SK-N-SH (cell line): ENCODE data around the gene CPSF4. TPM values are rescaled to one million over a fixed set of nuclear protein-coding genes. Genes with fewer than 3 reads are reported as not detected.

Experiments used
- CTCF ChIA-PET: fragments of 300-600, 350-600 bp; formaldehyde crosslinking; extraction: SDS; loops from one replicate; lab custom pipeline; 2021; lab: Yijun Ruan, JAX
- POLR2A ChIA-PET: fragments of 350-600 bp; sonication (Branson Sonifier 250); formaldehyde crosslinking; extraction: SDS; loops from one replicate; lab custom pipeline; 2020; ENCODE audit warnings: antibody characterized with exemption, inconsistent platforms; lab: Yijun Ruan, JAX
- DNase-seq: peaks from one replicate; pipeline ENCODE4 v3.0.0; 2012
- H2AFZ ChIP-seq: fragments of 200-600 bp; sonication (generic); 2 replicates; pipeline ENCODE4 v1.8.1; 2016; ENCODE audit warnings: antibody characterized with exemption, mild to moderate bottlenecking, low read depth
- H3F3A ChIP-seq: fragments of 200-600 bp; sonication (generic); replicated peaks from 2 replicates; pipeline ENCODE3; 2016; ENCODE audit warnings: antibody characterized with exemption, mild to moderate bottlenecking; ENCODE audit not compliant: insufficient read depth
- H3K27ac ChIP-seq, 2 experiments: fragments of 200-500 bp in 1 of 2; fragments of 200-600 bp in 1 of 2; sonication (Bioruptor generic) in 1 of 2; sonication (generic), shearing (Covaris generic) in 1 of 2; 2 replicates each; pipeline versions ENCODE4 v1.5.1 to v1.6.1; 2014 to 2016; ENCODE audit warnings: low read depth in 2 of 2, inconsistent platforms in 1 of 2, low read length in 1 of 2, mild to moderate bottlenecking in 1 of 2, mixed read lengths in 1 of 2
- H3K27me3 ChIP-seq: fragments of 200-600 bp; sonication (generic), shearing (Covaris generic); 2 replicates; pipeline ENCODE4 v1.6.1; 2016; ENCODE audit warnings: mixed run types; ENCODE audit not compliant: insufficient read depth
- H3K36me3 ChIP-seq, 2 experiments: fragments of 200-500 bp in 1 of 2; fragments of 200-600 bp in 1 of 2; sonication (Bioruptor generic) in 1 of 2; sonication (generic) in 1 of 2; replicated peaks in 1 of 2; 2 replicates each; pipeline versions ENCODE3 to v1.5.1; 2014 to 2016; ENCODE audit warnings: low read length in 1 of 2, mild to moderate bottlenecking in 1 of 2; ENCODE audit not compliant: insufficient read depth in 2 of 2, control insufficient read depth in 1 of 2
- H3K4me1 ChIP-seq, 2 experiments: fragments of 200-500 bp in 1 of 2; fragments of 200-600 bp in 1 of 2; sonication (Bioruptor generic) in 1 of 2; sonication (generic), shearing (Covaris generic) in 1 of 2; 2 replicates each; pipeline versions ENCODE4 v1.5.1 to v1.6.1; 2014 to 2016; ENCODE audit warnings: low read depth in 1 of 2, low read length in 1 of 2, mixed run types in 1 of 2; ENCODE audit not compliant: insufficient read depth in 2 of 2, control insufficient read depth in 1 of 2
- H3K4me2 ChIP-seq: fragments of 200-600 bp; sonication (generic), shearing (Covaris generic); 2 replicates; pipeline ENCODE4 v1.6.1; 2017; ENCODE audit warnings: mixed run types
- H3K4me3 ChIP-seq, 2 experiments: fragments of 200-500 bp in 1 of 2; fragments of 200-600 bp in 1 of 2; sonication (Bioruptor generic) in 1 of 2; sonication (generic), shearing (Covaris generic) in 1 of 2; 2 replicates each; pipeline versions ENCODE4 v1.5.1 to v1.8.1; 2014 to 2016; ENCODE audit warnings: low read depth in 2 of 2, inconsistent platforms in 1 of 2, low read length in 1 of 2, mild to moderate bottlenecking in 1 of 2, mixed read lengths in 1 of 2, moderate library complexity in 1 of 2
- H3K79me2 ChIP-seq: fragments of 200-600 bp; sonication (generic); 2 replicates; pipeline ENCODE4 v1.8.1; 2017; ENCODE audit warnings: mild to moderate bottlenecking; ENCODE audit not compliant: insufficient read depth
- H3K9ac ChIP-seq: fragments of 200-600 bp; sonication (generic); 2 replicates; pipeline ENCODE4 v1.6.1; 2017; ENCODE audit warnings: mixed run types
- H3K9me2 ChIP-seq: fragments of 200-600 bp; sonication (generic); 2 replicates; pipeline ENCODE4 v1.6.1; 2017; ENCODE audit warnings: mixed run types
- H3K9me3 ChIP-seq: fragments of 200-600 bp; sonication (generic); 2 replicates; pipeline ENCODE4 v1.6.1; 2017; ENCODE audit warnings: mixed run types, mild to moderate bottlenecking, moderate library complexity
- H4K20me1 ChIP-seq: fragments of 200-600 bp; sonication (generic); 2 replicates; pipeline ENCODE4 v1.6.1; 2017; ENCODE audit warnings: mild to moderate bottlenecking, mixed run types; ENCODE audit not compliant: insufficient read depth
- FOXJ3 ChIP-seq: sonication (generic); formaldehyde crosslinking; IDR thresholded peaks from 2 replicates; pipeline ENCODE4 v1.5.1; 2020; ENCODE audit warnings: mild to moderate bottlenecking, missing genetic modification reagents
- GABPA ChIP-seq: IDR thresholded peaks from 2 replicates; pipeline ENCODE4 v1.4.0; 2012; ENCODE audit warnings: low read depth, mild to moderate bottlenecking
- MEF2A ChIP-seq: IDR thresholded peaks from 2 replicates; pipeline ENCODE4 v1.4.0; 2012; ENCODE audit warnings: low read depth, borderline replicate concordance
- MXI1 ChIP-seq: IDR thresholded peaks from 2 replicates; pipeline ENCODE4 v1.6.1; 2012; ENCODE audit warnings: mild to moderate bottlenecking, low read depth, low read length, improper control_type of control experiment
- NFIC ChIP-seq: IDR thresholded peaks from 2 replicates; pipeline ENCODE4 v1.4.0; 2012; ENCODE audit warnings: borderline replicate concordance
- POLR2AphosphoS5 ChIP-seq: IDR thresholded peaks from 2 replicates; pipeline ENCODE4 v1.6.1; 2012; ENCODE audit warnings: low read depth, low read length
- RAD21 ChIP-seq: IDR thresholded peaks from 2 replicates; pipeline ENCODE4 v1.6.1; 2012; ENCODE audit warnings: mild to moderate bottlenecking, low read length
- RFX5 ChIP-seq: IDR thresholded peaks from 2 replicates; pipeline ENCODE4 v1.6.1; 2012; ENCODE audit warnings: mild to moderate bottlenecking, improper control_type of control experiment, low read length
- RXRA ChIP-seq: IDR thresholded peaks from 2 replicates; pipeline ENCODE4 v1.4.0; 2012; ENCODE audit warnings: low read depth, mild to moderate bottlenecking, borderline replicate concordance
- TAF1 ChIP-seq: IDR thresholded peaks from 2 replicates; pipeline ENCODE4 v1.6.1; 2012; ENCODE audit warnings: low read depth, mild to moderate bottlenecking, low read length, moderate library complexity, borderline replicate concordance
- TEAD4 ChIP-seq: IDR thresholded peaks from 2 replicates; pipeline ENCODE4 v1.4.0; 2012; ENCODE audit warnings: mild to moderate bottlenecking, borderline replicate concordance; ENCODE audit not compliant: insufficient read depth
- YY1 ChIP-seq: IDR thresholded peaks from 2 replicates; pipeline ENCODE4 v1.4.0; 2012; ENCODE audit warnings: low read depth, mild to moderate bottlenecking
- WGBS: methylation state at CpG from one replicate; pipeline ENCODE4 v1.1.6; 2017; ENCODE audit warnings: low lambda C conversion rate; 5-methylcytosine and 5-hydroxymethylcytosine counted together
- polyA plus RNA-seq, 3 experiments: library from polyadenylated mRNA; depleted of rRNA; stranded (reverse); fragments of >200 nt; gene quantifications; 2 replicates each; pipeline ENCODE4 v1.2.3, GENCODE V29; 2012
- TF ChIP-seq, protein P1 (sequence below): fragments of 200-600 bp; sonication (generic); IDR thresholded peaks from 2 replicates; pipeline ENCODE4 v1.6.1; 2017; ENCODE audit warnings: antibody characterized with exemption, mild to moderate bottlenecking, moderate library complexity
- TF ChIP-seq, protein P2 (sequence below): IDR thresholded peaks from 2 replicates; pipeline ENCODE4 v1.6.1; 2012; ENCODE audit warnings: mild to moderate bottlenecking, low read depth, low read length, moderate library complexity
- TF ChIP-seq, protein P3 (sequence below): IDR thresholded peaks from 2 replicates; pipeline ENCODE4 v1.4.0; 2012; ENCODE audit warnings: low read depth, borderline replicate concordance
- TF ChIP-seq, protein P4 (sequence below): IDR thresholded peaks from 2 replicates; pipeline ENCODE4 v1.4.0; 2012; ENCODE audit warnings: low read depth, borderline replicate concordance
- TF ChIP-seq, protein P5 (sequence below): IDR thresholded peaks from 2 replicates; pipeline ENCODE4; 2012

Gene CPSF4
- polyA plus RNA-seq, 1 of the 3 experiments (the other 2 are of a cell fraction): 101 TPM

DNA sequence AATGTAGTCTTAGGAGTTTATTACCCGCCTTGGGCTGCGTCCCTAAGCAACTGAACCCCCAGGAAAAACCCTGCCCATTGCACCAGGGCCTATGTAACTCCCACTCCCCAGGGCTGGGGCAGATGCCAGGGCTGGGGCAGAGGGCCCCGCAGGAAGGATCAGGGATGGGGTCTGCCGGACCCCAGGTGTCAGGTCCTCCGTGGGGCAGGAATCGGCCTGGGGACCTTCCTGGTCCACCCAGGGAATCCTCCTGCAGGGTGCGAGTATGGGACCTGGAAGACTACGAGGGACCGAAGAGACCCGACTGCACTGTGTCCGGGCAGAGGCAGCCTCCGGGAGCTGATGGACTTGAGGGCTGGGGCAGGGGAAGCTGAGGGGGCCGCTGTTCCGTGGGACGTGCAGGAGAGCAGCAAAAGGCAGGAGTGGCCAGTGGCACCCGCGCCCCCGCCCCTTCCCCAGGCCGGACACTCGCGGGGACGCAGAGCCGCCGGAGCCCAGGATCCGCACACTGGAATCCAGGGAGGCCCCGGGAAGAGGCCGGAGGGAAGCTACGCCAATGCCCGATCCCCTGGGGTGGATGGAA is 29.7 kb downstream of the CPSF4 start:
- H3K9ac ChIP-seq: no peak overlapping the region
- H3F3A ChIP-seq: peaks cover 16% of the 10 kb centered on the region
- H3K27me3 ChIP-seq: no peaks in the 10 kb centered on the region
- H3K4me3 ChIP-seq: no peak overlapping the region
- no peak for DNase-seq
- no peak overlapping the region for H2AFZ ChIP-seq
- no peak overlapping the region for H3K27ac ChIP-seq
- peaks cover 38% of the 10 kb centered on the region for H3K79me2 ChIP-seq
- WGBS: 86% methylated on average over 29 of the region's 29 CpGs
- no peaks in the 10 kb centered on the region for H3K9me2 ChIP-seq
- TF ChIP-seq RAD21: no peak
- no peak for TF ChIP-seq POLR2AphosphoS5
- H3K36me3 ChIP-seq: peaks cover 6% of the 10 kb centered on the region in 2 experiments
- H3K4me2 ChIP-seq: no peak overlapping the region
- peaks cover 4 to 7% of the 10 kb centered on the region in 2 experiments; a peak in 3 of 4 replicates for H3K4me1 ChIP-seq
- no peaks in the 10 kb centered on the region for H4K20me1 ChIP-seq
- no peaks in the 10 kb centered on the region for H3K9me3 ChIP-seq
- ChIA-PET POLR2A (no interaction called here), CTCF (no interaction called here)

DNA sequence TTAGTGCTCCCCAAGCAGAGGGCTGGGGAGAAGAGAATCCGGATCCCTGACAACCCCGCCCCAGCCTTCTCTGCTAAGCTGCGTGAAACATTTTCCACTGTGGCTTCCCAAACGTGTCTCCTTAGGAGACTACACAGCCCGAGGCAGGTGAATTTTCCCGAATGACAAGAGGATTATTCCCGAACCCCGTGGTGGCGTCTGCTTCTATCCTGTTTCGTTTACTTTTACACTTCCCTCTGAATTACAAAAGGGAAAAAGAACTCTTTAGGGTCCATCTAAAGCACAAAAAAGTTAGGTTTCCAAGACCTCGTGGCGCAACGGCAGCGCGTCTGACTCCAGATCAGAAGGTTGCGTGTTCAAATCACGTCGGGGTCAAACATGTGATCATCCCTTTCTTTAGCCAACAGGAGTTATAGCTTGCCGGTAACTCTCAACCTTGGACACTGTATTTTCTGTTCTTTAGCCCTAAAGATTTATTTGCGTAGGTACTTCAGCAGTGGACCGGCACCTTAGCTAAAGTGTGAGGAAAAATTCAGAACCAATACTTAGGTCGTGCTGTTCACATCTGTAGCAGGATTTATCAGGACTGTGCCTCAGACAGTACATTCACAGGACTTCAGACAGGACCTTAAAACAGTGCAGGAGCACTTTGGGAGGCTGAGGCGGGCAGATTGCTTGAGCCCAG is 30.8 kb downstream of the CPSF4 start:
- Histone ChIP-seq H2AFZ (peak overlapping the region; percentile 60; the same call in 1 of the 2 replicates), H3K36me3 (no peaks in the 10 kb centered on the region), H3K27me3 (no peaks in the 10 kb centered on the region), H3K9ac (no peak overlapping the region), H3K4me1 (peaks cover 11 to 12% of the 10 kb centered on the region in 2 experiments; a peak in 3 of 4 replicates), H4K20me1 (no peaks in the 10 kb centered on the region), H3K4me2 (no peak overlapping the region), H3K27ac (no peak overlapping the region), H3K4me3 (no peak overlapping the region), H3K9me3 (no peaks in the 10 kb centered on the region), H3F3A (peaks cover 16% of the 10 kb centered on the region), H3K79me2 (peaks cover 38% of the 10 kb centered on the region), H3K9me2 (no peaks in the 10 kb centered on the region)
- 67% methylated on average over 23 of the region's 23 CpGs for WGBS
- CTCF ChIA-PET: no interaction called here
- POLR2A ChIA-PET: no interaction called here
- DNase-seq: no peak
- no peak for TF ChIP-seq FOXJ3 (CRISPR knock-in tag)
- no peak for TF ChIP-seq TEAD4
- no peak for TF ChIP-seq YY1
- TF ChIP-seq, protein P1, sequence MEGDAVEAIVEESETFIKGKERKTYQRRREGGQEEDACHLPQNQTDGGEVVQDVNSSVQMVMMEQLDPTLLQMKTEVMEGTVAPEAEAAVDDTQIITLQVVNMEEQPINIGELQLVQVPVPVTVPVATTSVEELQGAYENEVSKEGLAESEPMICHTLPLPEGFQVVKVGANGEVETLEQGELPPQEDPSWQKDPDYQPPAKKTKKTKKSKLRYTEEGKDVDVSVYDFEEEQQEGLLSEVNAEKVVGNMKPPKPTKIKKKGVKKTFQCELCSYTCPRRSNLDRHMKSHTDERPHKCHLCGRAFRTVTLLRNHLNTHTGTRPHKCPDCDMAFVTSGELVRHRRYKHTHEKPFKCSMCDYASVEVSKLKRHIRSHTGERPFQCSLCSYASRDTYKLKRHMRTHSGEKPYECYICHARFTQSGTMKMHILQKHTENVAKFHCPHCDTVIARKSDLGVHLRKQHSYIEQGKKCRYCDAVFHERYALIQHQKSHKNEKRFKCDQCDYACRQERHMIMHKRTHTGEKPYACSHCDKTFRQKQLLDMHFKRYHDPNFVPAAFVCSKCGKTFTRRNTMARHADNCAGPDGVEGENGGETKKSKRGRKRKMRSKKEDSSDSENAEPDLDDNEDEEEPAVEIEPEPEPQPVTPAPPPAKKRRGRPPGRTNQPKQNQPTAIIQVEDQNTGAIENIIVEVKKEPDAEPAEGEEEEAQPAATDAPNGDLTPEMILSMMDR: no peak
- TF ChIP-seq NFIC: no peak
- no peak for TF ChIP-seq TAF1
- no peak for TF ChIP-seq RFX5
- no peak for TF ChIP-seq MXI1
- TF ChIP-seq, protein P2, sequence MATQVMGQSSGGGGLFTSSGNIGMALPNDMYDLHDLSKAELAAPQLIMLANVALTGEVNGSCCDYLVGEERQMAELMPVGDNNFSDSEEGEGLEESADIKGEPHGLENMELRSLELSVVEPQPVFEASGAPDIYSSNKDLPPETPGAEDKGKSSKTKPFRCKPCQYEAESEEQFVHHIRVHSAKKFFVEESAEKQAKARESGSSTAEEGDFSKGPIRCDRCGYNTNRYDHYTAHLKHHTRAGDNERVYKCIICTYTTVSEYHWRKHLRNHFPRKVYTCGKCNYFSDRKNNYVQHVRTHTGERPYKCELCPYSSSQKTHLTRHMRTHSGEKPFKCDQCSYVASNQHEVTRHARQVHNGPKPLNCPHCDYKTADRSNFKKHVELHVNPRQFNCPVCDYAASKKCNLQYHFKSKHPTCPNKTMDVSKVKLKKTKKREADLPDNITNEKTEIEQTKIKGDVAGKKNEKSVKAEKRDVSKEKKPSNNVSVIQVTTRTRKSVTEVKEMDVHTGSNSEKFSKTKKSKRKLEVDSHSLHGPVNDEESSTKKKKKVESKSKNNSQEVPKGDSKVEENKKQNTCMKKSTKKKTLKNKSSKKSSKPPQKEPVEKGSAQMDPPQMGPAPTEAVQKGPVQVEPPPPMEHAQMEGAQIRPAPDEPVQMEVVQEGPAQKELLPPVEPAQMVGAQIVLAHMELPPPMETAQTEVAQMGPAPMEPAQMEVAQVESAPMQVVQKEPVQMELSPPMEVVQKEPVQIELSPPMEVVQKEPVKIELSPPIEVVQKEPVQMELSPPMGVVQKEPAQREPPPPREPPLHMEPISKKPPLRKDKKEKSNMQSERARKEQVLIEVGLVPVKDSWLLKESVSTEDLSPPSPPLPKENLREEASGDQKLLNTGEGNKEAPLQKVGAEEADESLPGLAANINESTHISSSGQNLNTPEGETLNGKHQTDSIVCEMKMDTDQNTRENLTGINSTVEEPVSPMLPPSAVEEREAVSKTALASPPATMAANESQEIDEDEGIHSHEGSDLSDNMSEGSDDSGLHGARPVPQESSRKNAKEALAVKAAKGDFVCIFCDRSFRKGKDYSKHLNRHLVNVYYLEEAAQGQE: no peak
- no peak for TF ChIP-seq GABPA
- TF ChIP-seq, protein P3, sequence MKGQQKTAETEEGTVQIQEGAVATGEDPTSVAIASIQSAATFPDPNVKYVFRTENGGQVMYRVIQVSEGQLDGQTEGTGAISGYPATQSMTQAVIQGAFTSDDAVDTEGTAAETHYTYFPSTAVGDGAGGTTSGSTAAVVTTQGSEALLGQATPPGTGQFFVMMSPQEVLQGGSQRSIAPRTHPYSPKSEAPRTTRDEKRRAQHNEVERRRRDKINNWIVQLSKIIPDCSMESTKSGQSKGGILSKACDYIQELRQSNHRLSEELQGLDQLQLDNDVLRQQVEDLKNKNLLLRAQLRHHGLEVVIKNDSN: no peak
- TF ChIP-seq RXRA: no peak
- TF ChIP-seq, protein P4, sequence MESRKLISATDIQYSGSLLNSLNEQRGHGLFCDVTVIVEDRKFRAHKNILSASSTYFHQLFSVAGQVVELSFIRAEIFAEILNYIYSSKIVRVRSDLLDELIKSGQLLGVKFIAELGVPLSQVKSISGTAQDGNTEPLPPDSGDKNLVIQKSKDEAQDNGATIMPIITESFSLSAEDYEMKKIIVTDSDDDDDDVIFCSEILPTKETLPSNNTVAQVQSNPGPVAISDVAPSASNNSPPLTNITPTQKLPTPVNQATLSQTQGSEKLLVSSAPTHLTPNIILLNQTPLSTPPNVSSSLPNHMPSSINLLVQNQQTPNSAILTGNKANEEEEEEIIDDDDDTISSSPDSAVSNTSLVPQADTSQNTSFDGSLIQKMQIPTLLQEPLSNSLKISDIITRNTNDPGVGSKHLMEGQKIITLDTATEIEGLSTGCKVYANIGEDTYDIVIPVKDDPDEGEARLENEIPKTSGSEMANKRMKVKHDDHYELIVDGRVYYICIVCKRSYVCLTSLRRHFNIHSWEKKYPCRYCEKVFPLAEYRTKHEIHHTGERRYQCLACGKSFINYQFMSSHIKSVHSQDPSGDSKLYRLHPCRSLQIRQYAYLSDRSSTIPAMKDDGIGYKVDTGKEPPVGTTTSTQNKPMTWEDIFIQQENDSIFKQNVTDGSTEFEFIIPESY: no peak
- TF ChIP-seq, protein P5, sequence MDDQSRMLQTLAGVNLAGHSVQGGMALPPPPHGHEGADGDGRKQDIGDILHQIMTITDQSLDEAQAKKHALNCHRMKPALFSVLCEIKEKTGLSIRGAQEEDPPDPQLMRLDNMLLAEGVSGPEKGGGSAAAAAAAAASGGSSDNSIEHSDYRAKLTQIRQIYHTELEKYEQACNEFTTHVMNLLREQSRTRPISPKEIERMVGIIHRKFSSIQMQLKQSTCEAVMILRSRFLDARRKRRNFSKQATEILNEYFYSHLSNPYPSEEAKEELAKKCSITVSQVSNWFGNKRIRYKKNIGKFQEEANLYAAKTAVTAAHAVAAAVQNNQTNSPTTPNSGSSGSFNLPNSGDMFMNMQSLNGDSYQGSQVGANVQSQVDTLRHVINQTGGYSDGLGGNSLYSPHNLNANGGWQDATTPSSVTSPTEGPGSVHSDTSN: no peak
- no peak for TF ChIP-seq MEF2A
